ENCODE measurements around the gene TMEM208. TPM values are rescaled to one million over a fixed set of nuclear protein-coding genes. Genes with fewer than 3 reads are reported as not detected.

Gene TMEM208
- total RNA-seq, 1 donor from 2014 or later, result 72.4 TPM

DNA sequence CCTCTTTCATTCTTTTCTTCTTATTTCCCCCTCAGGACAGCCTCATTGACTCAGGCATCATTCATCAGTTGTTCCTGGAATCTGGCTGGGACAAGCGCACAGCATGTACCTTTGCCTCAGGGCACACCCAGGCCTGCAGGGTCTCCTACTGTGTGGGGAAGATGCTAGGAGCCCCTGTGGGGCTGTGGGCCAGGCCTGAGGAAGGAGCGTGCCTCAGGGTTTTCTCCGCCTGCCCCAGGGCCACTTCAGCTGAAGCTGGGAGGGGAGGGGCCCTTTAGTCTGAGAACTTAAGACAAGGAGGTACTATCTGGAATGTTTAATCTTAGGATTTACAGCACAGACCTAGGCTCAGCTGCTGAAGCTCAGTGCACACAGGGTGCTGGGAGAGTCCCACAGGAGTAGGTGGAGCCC is 20.1 kb upstream of the TMEM208 start:
- DNase-seq (ENCODE audit: low spot score), result no peak
- Mint-ChIP-seq H3K9me3 (no peaks in the 10 kb centered on the region), H3K36me3 (ENCODE audit: low read depth) (peaks cover 6% of the 10 kb centered on the region), H3K4me1 (ENCODE audit: low read depth) (no peaks in the 10 kb centered on the region), H3K27me3 (ENCODE audit: insufficient read depth) (no peaks in the 10 kb centered on the region), H3K4me3 (no peak overlapping the region), H3K27ac (no peak overlapping the region)
- intact Hi-C loops (cut with micrococcal nuclease), result no loop called here

- Mint-ChIP-seq H3K27ac (no peak overlapping the region), H3K4me1 (ENCODE audit: low read depth) (no peaks in the 10 kb centered on the region)
Measured at GRCh38 chr16:67207249-67208091, 19.5 kb upstream of the TMEM208 start.

DNA sequence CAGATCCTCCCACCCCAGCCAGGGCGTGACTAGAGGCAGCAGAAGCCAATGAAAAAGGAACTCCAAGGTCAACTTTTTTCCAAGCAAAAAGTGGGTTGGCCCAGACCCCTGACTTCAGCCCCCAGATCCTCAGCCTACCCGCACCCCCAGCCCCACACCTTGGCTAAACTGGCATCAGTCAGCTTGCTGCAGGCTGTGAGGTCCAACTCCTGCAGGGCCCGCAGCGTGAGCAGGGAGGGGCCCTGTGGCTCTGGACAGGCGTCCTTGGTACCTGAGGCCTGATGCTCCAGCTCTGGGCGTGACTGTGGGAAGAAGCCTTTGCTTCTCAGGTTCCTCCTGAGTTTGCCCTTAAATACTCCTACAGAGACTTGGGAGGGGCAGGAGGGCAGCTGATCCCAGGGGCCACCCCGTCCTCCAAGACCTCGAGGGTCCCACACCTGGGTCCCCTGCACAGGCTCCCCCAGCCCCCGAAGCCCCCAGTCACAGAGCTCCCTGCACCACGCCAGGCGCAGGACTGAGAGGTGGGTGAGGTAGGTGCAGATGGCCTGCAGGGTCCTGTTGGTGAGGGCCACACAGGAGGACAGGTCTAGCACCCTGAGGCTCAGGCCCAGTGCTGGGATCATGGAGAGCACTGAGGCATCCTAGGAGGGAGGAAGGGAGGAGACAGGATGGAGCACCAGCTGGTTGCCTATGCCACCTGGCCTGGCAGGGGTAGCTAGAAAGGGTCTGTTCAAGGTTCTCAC is 18.6 kb upstream of the TMEM208 start:
- no peak overlapping the region for H3K27ac Mint-ChIP-seq

More at GRCh38 chr16:67207249-67208091, 19.5 kb upstream of the TMEM208 start:
- peaks cover 6% of the 10 kb centered on the region for H3K36me3 Mint-ChIP-seq (ENCODE audit: low read depth)
- DNase-seq (ENCODE audit: low spot score), result no peak
- no peak overlapping the region for H3K4me3 Mint-ChIP-seq
- H3K9me3 Mint-ChIP-seq, result no peaks in the 10 kb centered on the region
- no peaks in the 10 kb centered on the region for H3K27me3 Mint-ChIP-seq (ENCODE audit: insufficient read depth)
- intact Hi-C loops (cut with micrococcal nuclease), result no loop called here

GRCh38 chr16:67209565-67209964 is 17.4 kb upstream of the TMEM208 start:
- peaks cover 6% of the 10 kb centered on the region for H3K36me3 Mint-ChIP-seq (ENCODE audit: low read depth)
- intact Hi-C loops (cut with micrococcal nuclease), result no loop called here
- H3K4me3 Mint-ChIP-seq, result no peak overlapping the region
- DNase-seq (ENCODE audit: low spot score), result no peak
- no peak overlapping the region for H3K27ac Mint-ChIP-seq
- no peaks in the 10 kb centered on the region for H3K27me3 Mint-ChIP-seq (ENCODE audit: insufficient read depth)
- H3K4me1 Mint-ChIP-seq (ENCODE audit: low read depth), result no peaks in the 10 kb centered on the region
- H3K9me3 Mint-ChIP-seq, result no peaks in the 10 kb centered on the region

More for the DNA sequence above, 18.6 kb upstream of the TMEM208 start:
- Mint-ChIP-seq H3K4me1 (ENCODE audit: low read depth) (no peaks in the 10 kb centered on the region), H3K9me3 (no peaks in the 10 kb centered on the region), H3K36me3 (ENCODE audit: low read depth) (peaks cover 6% of the 10 kb centered on the region), H3K27me3 (ENCODE audit: insufficient read depth) (no peaks in the 10 kb centered on the region), H3K4me3 (no peak overlapping the region)
- intact Hi-C loops (cut with micrococcal nuclease), result no loop called here
- DNase-seq (ENCODE audit: low spot score), result no peak

DNA sequence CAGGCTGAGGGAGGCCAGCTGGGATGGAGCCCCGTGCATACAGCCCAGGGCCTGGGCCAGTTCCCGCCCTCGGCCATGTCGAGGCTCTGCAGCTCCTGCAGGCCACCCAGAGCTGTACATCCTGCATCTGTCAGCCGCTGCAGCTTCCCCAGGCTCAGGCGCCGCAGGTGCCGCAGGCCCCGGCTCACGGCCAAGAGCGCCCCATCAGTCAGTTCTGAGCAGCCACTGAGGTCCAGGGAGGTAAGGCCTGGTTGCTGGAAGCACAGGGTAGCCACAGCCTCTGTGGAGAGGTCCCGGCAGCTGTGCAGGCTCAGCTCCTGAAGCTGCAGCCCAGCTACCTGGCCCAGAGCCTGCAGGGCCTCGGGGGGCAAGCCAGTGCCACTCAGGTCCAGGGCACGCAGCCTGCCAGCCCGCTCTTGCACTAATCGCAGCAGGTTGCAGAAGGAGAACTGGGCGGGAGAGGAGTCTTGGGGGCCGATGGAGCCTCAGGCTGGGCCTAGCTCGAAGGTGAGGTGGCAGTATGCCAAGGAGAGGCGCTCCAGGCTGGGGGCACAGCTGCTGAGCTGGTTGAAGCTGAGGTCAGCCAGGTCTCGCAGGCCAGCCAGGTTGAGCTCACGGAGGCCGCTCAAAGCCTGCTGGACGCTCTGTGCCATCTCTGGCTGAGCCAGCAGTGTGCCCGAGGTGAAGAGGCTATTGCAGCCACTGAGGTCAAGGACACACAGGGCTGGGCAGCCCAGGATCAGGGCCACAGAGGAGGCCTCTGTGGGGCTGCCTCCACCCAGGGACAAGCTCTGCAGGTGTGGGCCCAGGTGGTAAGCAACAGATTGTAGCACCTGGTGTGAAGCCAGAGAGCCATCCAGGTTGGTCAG is 16.6 kb upstream of the TMEM208 start:
- Mint-ChIP-seq H3K9me3 (no peaks in the 10 kb centered on the region), H3K4me3 (no peak overlapping the region), H3K4me1 (ENCODE audit: low read depth) (no peaks in the 10 kb centered on the region), H3K36me3 (ENCODE audit: low read depth) (peaks cover 6% of the 10 kb centered on the region), H3K27ac (no peak overlapping the region), H3K27me3 (ENCODE audit: insufficient read depth) (no peaks in the 10 kb centered on the region)
- intact Hi-C loops (cut with micrococcal nuclease), result no loop called here
- no peak for DNase-seq (ENCODE audit: low spot score)

DNA sequence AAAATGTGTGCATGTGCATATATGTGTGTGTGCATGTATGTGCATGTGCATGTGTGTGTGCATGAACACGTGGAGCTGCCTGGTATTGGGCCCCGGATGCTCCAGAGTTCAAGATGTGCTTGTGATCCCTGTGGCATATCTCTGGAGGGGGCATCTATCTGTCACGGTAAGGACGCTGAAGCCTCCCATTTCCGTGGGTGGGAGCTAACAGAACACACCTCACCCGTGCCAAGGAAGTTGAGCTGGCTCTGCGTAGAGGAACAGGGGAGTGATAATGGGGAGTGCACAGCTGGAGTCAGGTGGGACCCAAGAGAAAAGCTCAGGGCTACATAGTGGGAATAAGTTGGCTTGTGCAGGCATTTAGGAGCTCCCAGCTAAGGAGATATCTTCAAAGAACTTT is 15.3 kb upstream of the TMEM208 start:
- H3K36me3 Mint-ChIP-seq (ENCODE audit: low read depth), result peaks cover 1% of the 10 kb centered on the region
- no peak for DNase-seq (ENCODE audit: low spot score)
- intact Hi-C loops (cut with micrococcal nuclease), result no loop called here
- H3K4me3 Mint-ChIP-seq, result no peak overlapping the region
- H3K4me1 Mint-ChIP-seq (ENCODE audit: low read depth), result peaks cover 9% of the 10 kb centered on the region
- H3K27me3 Mint-ChIP-seq (ENCODE audit: insufficient read depth), result peaks cover 7% of the 10 kb centered on the region
- H3K9me3 Mint-ChIP-seq, result no peaks in the 10 kb centered on the region
- H3K27ac Mint-ChIP-seq, result no peak overlapping the region

GRCh38 chr16:67212766-67213165 is 14.2 kb upstream of the TMEM208 start:
- peaks cover 18% of the 10 kb centered on the region for H3K4me1 Mint-ChIP-seq (ENCODE audit: low read depth)
- intact Hi-C loops (cut with micrococcal nuclease), result no loop called here
- H3K4me3 Mint-ChIP-seq, result no peak overlapping the region
- peaks cover 11% of the 10 kb centered on the region for H3K27me3 Mint-ChIP-seq (ENCODE audit: insufficient read depth)
- no peak for DNase-seq (ENCODE audit: low spot score)
- no peaks in the 10 kb centered on the region for H3K9me3 Mint-ChIP-seq
- H3K36me3 Mint-ChIP-seq (ENCODE audit: low read depth), result peaks cover 5% of the 10 kb centered on the region
- no peak overlapping the region for H3K27ac Mint-ChIP-seq

DNA sequence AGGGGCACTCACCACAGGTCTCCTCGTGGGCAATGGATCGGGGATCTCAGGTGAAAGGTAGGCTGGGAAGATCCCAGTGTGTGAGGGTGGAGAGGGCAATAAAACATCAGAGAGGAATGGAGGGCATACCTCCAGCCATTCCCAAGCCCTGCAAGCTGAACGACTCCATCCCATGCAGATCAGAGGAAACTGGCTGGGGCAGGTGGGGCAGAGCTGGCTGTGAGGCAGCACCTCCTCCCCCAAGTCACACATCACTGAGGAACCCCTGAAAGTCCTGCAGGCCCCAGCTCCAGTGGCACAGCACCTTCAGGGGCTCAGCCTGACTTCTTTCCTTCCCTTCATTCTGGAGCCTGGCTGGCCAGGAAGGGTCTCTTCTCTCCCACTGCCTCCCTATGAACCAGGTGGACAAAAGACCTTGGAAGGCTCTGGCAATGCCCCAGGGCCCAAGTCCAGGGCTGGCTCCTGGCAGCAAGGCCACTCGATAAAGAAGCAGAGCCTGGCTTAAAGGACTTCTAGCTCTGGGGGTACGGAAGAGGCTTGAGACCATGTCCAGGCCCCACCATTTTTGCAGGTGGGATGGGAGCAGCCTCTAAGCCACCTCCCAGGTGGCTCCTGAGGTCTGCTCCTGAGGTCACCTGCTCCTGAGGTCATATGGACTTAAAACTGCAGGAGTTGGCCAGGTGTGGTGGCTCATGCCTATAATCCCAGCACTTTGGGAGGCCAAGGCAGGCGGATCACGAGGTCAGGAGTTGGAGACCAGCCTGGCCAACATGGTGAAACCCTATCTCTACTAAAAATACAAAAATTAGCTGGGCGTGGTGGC is 13.5 kb upstream of the TMEM208 start:
- no peak overlapping the region for H3K27ac Mint-ChIP-seq
- peaks cover 11% of the 10 kb centered on the region for H3K27me3 Mint-ChIP-seq (ENCODE audit: insufficient read depth)
- H3K36me3 Mint-ChIP-seq (ENCODE audit: low read depth), result peaks cover 5% of the 10 kb centered on the region
- DNase-seq (ENCODE audit: low spot score), result no peak
- intact Hi-C loops (cut with micrococcal nuclease), result no loop called here
- no peaks in the 10 kb centered on the region for H3K9me3 Mint-ChIP-seq
- no peak overlapping the region for H3K4me3 Mint-ChIP-seq
- H3K4me1 Mint-ChIP-seq (ENCODE audit: low read depth), result peaks cover 20% of the 10 kb centered on the region

- peaks cover 11% of the 10 kb centered on the region for H3K27me3 Mint-ChIP-seq (ENCODE audit: insufficient read depth)
- intact Hi-C loops (cut with micrococcal nuclease), result no loop called here
- H3K4me3 Mint-ChIP-seq, result no peak overlapping the region
- peaks cover 5% of the 10 kb centered on the region for H3K36me3 Mint-ChIP-seq (ENCODE audit: low read depth)
- H3K4me1 Mint-ChIP-seq (ENCODE audit: low read depth), result peaks cover 20% of the 10 kb centered on the region
- H3K9me3 Mint-ChIP-seq, result no peaks in the 10 kb centered on the region
- DNase-seq (ENCODE audit: low spot score), result no peak
- H3K27ac Mint-ChIP-seq, result no peak overlapping the region
Measured at GRCh38 chr16:67215706-67216105, 11.2 kb upstream of the TMEM208 start.

DNA sequence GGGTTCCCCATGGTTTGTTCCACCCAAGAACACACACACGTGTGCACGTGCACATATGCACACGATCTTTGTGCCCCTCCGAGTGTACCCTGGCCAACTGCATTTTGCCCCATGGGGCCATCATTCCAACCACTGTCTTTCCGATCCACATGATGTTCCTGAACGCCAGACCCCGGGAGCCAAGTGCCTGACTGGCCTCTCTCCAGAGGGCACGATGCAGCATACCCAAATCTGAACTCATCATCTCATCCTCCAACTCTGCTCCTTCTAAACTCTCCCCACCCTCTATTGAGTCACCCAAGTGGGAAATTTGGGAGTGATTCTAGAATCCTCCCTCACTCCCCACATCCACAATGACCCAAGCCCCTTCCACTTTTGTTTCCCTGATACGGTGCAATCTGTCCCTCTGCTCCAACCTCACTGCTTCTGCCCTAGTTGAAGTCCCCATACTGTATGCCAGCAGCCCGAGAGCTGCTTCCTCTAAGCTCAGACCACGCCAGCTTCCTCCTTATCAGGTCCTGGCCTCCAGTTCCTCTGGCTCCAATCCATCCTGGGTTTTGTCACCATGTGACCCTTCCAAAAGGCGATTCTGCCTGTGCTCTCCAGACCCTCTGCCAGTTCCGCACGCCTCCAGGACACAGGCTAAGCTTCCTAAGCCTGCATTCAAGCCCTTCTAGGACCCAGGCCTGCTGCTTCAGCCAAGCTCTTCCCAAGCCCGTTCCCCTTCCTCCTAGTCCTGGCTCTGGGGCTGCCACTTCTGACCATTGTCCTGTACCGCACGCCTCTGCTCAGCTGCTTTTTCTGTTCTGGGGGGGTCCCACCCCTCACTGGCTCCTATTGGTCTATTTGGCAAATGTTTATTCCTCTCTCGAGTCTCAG is 10.1 kb upstream of the TMEM208 start:
- H3K36me3 Mint-ChIP-seq (ENCODE audit: low read depth), result peaks cover 5% of the 10 kb centered on the region
- peaks cover 20% of the 10 kb centered on the region for H3K4me1 Mint-ChIP-seq (ENCODE audit: low read depth)
- no peaks in the 10 kb centered on the region for H3K9me3 Mint-ChIP-seq
- no peak overlapping the region for H3K4me3 Mint-ChIP-seq
- DNase-seq (ENCODE audit: low spot score), result no peak
- H3K27ac Mint-ChIP-seq, result no peak overlapping the region
- intact Hi-C loops (cut with micrococcal nuclease), result no loop called here
- H3K27me3 Mint-ChIP-seq (ENCODE audit: insufficient read depth), result peaks cover 11% of the 10 kb centered on the region

DNA sequence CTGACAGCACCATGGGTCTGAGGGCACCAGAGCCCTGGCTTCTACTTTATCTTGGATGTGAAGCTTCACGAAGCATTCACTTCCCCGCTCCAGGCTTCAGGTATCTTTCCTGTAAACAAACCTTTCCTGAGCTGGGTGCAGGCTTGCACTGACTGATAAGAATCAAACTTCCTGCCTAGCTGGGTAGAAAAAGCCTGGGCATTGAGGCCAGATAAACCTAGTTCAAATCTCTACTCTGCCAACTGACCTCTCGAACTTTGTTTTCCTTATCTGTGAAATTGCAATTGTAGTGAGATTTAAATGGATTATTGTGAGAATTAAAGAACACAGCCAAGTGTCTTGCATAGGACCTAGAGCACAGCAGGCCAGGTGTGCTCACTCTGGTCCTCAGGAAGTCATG is 2.9 kb upstream of the TMEM208 start:
- no peaks in the 10 kb centered on the region for H3K27me3 Mint-ChIP-seq (ENCODE audit: insufficient read depth)
- peaks cover 14% of the 10 kb centered on the region for H3K36me3 Mint-ChIP-seq (ENCODE audit: low read depth)
- H3K27ac Mint-ChIP-seq, result peak overlapping the region; percentile 11
- peaks cover 43% of the 10 kb centered on the region for H3K4me1 Mint-ChIP-seq (ENCODE audit: low read depth)
- H3K4me3 Mint-ChIP-seq, result no peak overlapping the region
- H3K9me3 Mint-ChIP-seq, result no peaks in the 10 kb centered on the region
- intact Hi-C loops (cut with micrococcal nuclease), result no loop called here
- no peak for DNase-seq (ENCODE audit: low spot score)
